Fibroblast of lung (primary cell): ENCODE results near the gene ENTR1. TPM values are rescaled to one million over a fixed set of nuclear protein-coding genes. Genes with fewer than 3 reads are reported as not detected.

Experiments
- DNase-seq, 2 donors: peaks; one replicate each; pipeline versions ENCODE4 v3.0.0 to v3.0.0-alpha.2; 2010; ENCODE audit warnings: low read depth in 2 of 2
- H2AFZ ChIP-seq: 2 replicates; pipeline ENCODE4 v1.5.1; 2012; ENCODE audit warnings: low read length, control low read depth, inconsistent platforms
- H3K27ac ChIP-seq: 2 replicates; pipeline ENCODE4 v1.5.1; 2011; ENCODE audit warnings: low read length, control low read depth; ENCODE audit not compliant: insufficient read depth
- H3K27me3 ChIP-seq: 2 replicates; pipeline ENCODE4 v1.5.1; 2011; ENCODE audit warnings: mild to moderate bottlenecking, low read length; ENCODE audit not compliant: control insufficient read depth, insufficient read depth
- H3K36me3 ChIP-seq: 2 replicates; pipeline ENCODE4 v1.5.1; 2011; ENCODE audit warnings: low read length; ENCODE audit not compliant: control insufficient read depth, insufficient read depth
- H3K4me1 ChIP-seq: 2 replicates; pipeline ENCODE4 v1.5.1; 2011; ENCODE audit warnings: low read length; ENCODE audit not compliant: control insufficient read depth, insufficient read depth; ENCODE audit errors: extremely low read depth
- H3K4me2 ChIP-seq: 2 replicates; pipeline ENCODE4 v1.5.1; 2011; ENCODE audit warnings: low read length, control low read depth; ENCODE audit not compliant: insufficient read depth; ENCODE audit errors: extremely low read depth
- H3K4me3 ChIP-seq, 4 experiments: fragments of 200-600 bp in 1 of 4; sonication (generic) in 1 of 4; replicated peaks in 1 of 4; 2 replicates each; pipeline ENCODE4 v1.5.1; 2011 to 2016; ENCODE audit warnings: low read length in 4 of 4, low read depth in 3 of 4, mild to moderate bottlenecking in 3 of 4, control low read depth in 2 of 4, inconsistent platforms in 1 of 4, mixed read lengths in 1 of 4; ENCODE audit not compliant: insufficient read depth in 1 of 4; ENCODE audit errors: control extremely low read depth in 1 of 4
- H3K79me2 ChIP-seq: 2 replicates; pipeline ENCODE4 v1.5.1; 2012; ENCODE audit warnings: mild to moderate bottlenecking, low read length, inconsistent platforms; ENCODE audit not compliant: control insufficient read depth, insufficient read depth
- H3K9ac ChIP-seq: 2 replicates; pipeline ENCODE4 v1.5.1; 2011; ENCODE audit warnings: mild to moderate bottlenecking, low read length, control low read depth; ENCODE audit not compliant: insufficient read depth
- H3K9me3 ChIP-seq: 2 replicates; pipeline ENCODE4 v1.5.1; 2012; ENCODE audit warnings: low read depth, low read length; ENCODE audit not compliant: control insufficient read depth, insufficient read depth
- H4K20me1 ChIP-seq: 2 replicates; pipeline ENCODE4 v1.5.1; 2011; ENCODE audit warnings: low read length; ENCODE audit not compliant: control insufficient read depth, insufficient read depth; ENCODE audit errors: extremely low read depth
- EZH2 ChIP-seq: IDR thresholded peaks from 2 replicates; pipeline ENCODE4 v1.5.1; 2012; ENCODE audit warnings: low read length, control low read depth, mild to moderate bottlenecking; ENCODE audit errors: missing control alignments
- polyA plus RNA-seq, 2 donors: library from polyadenylated mRNA; depleted of rRNA in 1 of 2; stranded (reverse) in 1 of 2; unstranded in 1 of 2; fragments of >200 nt; gene quantifications; 2 replicates each; pipeline ENCODE4 v1.2.1, GENCODE V29; 2011 to 2012; ENCODE audit warnings: missing spikeins in 1 of 2
- total RNA-seq: library from RNA; depleted of rRNA; stranded (reverse); fragments of >200 nt; gene quantifications from 2 replicates; pipeline ENCODE4 v1.2.1, GENCODE V29; 2014
- TF ChIP-seq, protein P1 (sequence below), 2 donors: IDR thresholded peaks in 1 of 2; conservative IDR thresholded peaks in 1 of 2; 1 replicate in 1 of 2; 2 replicates in 1 of 2; pipeline ENCODE4 v1.5.1; 2011 to 2012; ENCODE audit warnings: low read length in 2 of 2, control low read depth in 1 of 2, inconsistent platforms in 1 of 2, low read depth in 1 of 2, mild to moderate bottlenecking in 1 of 2

The ENTR1 gene
- total and polyA plus RNA-seq, 2 donors (not counting 1 experiment from before 2014, with no cell fraction given), result 24.5 to 31.9 TPM

DNA sequence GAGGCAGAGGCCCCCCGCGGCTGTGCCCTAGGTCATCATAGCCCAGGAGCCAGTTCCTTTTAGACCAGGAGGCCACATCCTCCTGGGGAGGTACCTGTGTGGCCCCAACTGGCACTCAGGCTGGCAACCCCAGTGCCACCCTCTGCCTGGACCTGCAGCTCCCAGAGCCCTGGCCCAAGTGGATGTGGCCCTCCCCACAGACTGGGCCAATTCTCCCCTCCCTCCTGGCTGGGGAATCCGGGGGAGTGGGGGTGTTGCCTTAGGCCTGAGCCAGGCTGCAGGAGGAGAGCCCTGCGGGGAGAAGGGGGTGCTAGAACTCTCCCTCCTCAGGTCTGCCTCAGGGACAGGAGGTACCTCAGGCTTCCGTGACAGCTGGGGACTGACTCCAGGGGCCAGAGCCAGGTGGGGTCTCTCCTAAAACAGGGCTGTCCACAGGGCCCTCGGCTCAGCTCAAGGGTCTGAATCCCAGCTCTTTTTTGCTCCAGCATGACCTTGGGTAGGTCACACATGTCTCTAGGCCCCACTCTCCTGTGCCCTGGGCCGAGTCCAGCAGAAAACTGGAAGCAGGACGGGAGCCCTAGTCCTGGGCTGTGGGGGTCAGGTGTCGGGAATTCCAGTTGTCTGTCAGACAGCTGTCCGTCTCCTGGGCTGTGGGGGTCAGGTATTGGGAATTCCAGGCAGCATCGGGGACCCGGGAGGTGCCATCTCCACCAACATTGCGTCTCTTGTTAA lies 56.5 kb downstream of the ENTR1 start:
- no peaks in the 10 kb centered on the region for H3K79me2 ChIP-seq
- H3K27me3 ChIP-seq, result no peaks in the 10 kb centered on the region
- no peak overlapping the region for H2AFZ ChIP-seq
- H4K20me1 ChIP-seq, result no peaks in the 10 kb centered on the region
- no peak for TF ChIP-seq EZH2
- TF ChIP-seq, protein P1, sequence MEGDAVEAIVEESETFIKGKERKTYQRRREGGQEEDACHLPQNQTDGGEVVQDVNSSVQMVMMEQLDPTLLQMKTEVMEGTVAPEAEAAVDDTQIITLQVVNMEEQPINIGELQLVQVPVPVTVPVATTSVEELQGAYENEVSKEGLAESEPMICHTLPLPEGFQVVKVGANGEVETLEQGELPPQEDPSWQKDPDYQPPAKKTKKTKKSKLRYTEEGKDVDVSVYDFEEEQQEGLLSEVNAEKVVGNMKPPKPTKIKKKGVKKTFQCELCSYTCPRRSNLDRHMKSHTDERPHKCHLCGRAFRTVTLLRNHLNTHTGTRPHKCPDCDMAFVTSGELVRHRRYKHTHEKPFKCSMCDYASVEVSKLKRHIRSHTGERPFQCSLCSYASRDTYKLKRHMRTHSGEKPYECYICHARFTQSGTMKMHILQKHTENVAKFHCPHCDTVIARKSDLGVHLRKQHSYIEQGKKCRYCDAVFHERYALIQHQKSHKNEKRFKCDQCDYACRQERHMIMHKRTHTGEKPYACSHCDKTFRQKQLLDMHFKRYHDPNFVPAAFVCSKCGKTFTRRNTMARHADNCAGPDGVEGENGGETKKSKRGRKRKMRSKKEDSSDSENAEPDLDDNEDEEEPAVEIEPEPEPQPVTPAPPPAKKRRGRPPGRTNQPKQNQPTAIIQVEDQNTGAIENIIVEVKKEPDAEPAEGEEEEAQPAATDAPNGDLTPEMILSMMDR (conservative IDR thresholded peaks at IDR 0.05 in 1 of 2, IDR thresholded peaks at IDR 0.05 in 1 of 2; ENCODE audit: low read depth in 1 of 2, low read length in 2 of 2), result no peak
- DNase-seq, result no peak
- no peak overlapping the region for H3K4me3 ChIP-seq
- no peak overlapping the region for H3K9ac ChIP-seq
- no peak overlapping the region for H3K4me2 ChIP-seq
- peaks cover 4% of the 10 kb centered on the region for H3K4me1 ChIP-seq
- H3K36me3 ChIP-seq, result peaks cover 38% of the 10 kb centered on the region
- H3K9me3 ChIP-seq, result no peaks in the 10 kb centered on the region
- H3K27ac ChIP-seq, result no peak overlapping the region

DNA sequence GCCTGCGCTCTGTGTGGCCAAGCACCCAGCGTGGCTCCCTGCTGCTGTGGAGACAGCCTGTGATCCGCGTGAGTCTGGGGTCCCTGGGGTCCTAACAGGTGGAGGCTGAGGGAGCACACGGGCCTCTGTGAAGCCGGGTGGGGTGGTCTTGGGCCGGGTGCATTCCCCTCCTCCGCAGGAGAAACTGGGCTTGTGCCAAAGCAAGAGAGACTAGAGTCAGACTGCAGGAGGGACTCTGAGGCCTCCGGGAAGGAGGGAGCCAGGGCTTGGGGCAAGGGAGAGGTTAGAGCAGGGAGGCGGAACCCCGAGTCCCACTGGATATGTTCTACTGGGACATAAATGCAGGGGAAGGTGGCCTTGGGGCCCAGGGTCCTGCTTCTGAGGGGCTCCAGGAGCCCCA lies 57.3 kb downstream of the ENTR1 start:
- no peak overlapping the region for H3K9ac ChIP-seq
- H4K20me1 ChIP-seq, result no peaks in the 10 kb centered on the region
- H3K27me3 ChIP-seq, result no peaks in the 10 kb centered on the region
- DNase-seq, result no peak
- no peak overlapping the region for H3K4me2 ChIP-seq
- H3K79me2 ChIP-seq, result no peaks in the 10 kb centered on the region
- no peak overlapping the region for H2AFZ ChIP-seq
- H3K4me3 ChIP-seq, result no peak overlapping the region
- no peaks in the 10 kb centered on the region for H3K9me3 ChIP-seq
- H3K27ac ChIP-seq, result no peak overlapping the region
- peaks cover 39% of the 10 kb centered on the region for H3K36me3 ChIP-seq
- no peak for TF ChIP-seq EZH2
- TF ChIP-seq, protein P1 (conservative IDR thresholded peaks at IDR 0.05 in 1 of 2, IDR thresholded peaks at IDR 0.05 in 1 of 2; ENCODE audit: low read depth in 1 of 2, low read length in 2 of 2), result no peak
- H3K4me1 ChIP-seq, result peaks cover 4% of the 10 kb centered on the region

DNA sequence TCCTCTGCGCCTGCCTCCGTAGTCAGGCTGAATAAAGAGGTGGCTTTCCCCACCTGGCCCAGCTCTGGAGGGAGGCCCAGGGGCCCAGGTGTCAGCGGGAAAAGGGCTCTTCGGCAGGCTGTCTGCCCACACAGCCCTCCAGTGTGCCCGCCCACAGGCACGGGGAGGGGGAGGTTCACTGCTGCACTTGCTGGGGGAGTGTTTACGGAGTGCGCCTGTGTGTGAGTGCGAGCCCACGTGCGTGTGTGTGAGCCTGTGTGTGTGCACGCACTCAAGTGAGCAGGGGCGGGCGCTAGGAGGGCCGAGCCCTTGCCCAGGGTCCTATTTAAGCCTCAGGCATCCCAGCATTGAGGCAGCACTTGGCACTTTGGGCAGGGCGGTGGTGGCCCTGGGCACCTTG lies 57.7 kb downstream of the ENTR1 start:
- H4K20me1 ChIP-seq, result no peaks in the 10 kb centered on the region
- no peaks in the 10 kb centered on the region for H3K9me3 ChIP-seq
- no peaks in the 10 kb centered on the region for H3K27me3 ChIP-seq
- H3K4me2 ChIP-seq, result no peak overlapping the region
- no peaks in the 10 kb centered on the region for H3K79me2 ChIP-seq
- TF ChIP-seq, protein P1 (conservative IDR thresholded peaks at IDR 0.05 in 1 of 2, IDR thresholded peaks at IDR 0.05 in 1 of 2; ENCODE audit: low read depth in 1 of 2, low read length in 2 of 2), result no peak
- TF ChIP-seq EZH2, result no peak
- no peak overlapping the region for H3K9ac ChIP-seq
- H3K36me3 ChIP-seq, result peaks cover 35% of the 10 kb centered on the region
- H3K27ac ChIP-seq, result no peak overlapping the region
- no peak overlapping the region for H2AFZ ChIP-seq
- peaks cover 4% of the 10 kb centered on the region for H3K4me1 ChIP-seq
- DNase-seq, result no peak
- no peak overlapping the region for H3K4me3 ChIP-seq

Other genes with a start within 250 kb of the ENTR1 start
- gene LHX3, start 205.5 kb downstream of the ENTR1 start, total RNA-seq, result not detected in 2 replicates
- gene LHX3, start 205.5 kb downstream of the ENTR1 start, polyA plus RNA-seq, result not detected in 2 replicates
- 7.2 and 7.8 TPM in 2 replicates for gene QSOX2, start 164.8 kb downstream of the ENTR1 start, total RNA-seq
- gene QSOX2, start 164.8 kb downstream of the ENTR1 start, polyA plus RNA-seq, result 13.2 and 14.7 TPM in 2 replicates
- not detected in 2 replicates for gene CCDC187, start 106.5 kb downstream of the ENTR1 start, total RNA-seq
- gene CCDC187, start 106.5 kb downstream of the ENTR1 start, polyA plus RNA-seq, result under 0.01 TPM in 1 of 2 replicates, not detected in the other
- gene GPSM1, start 83.1 kb downstream of the ENTR1 start, total RNA-seq, result 54.2 and 60.3 TPM in 2 replicates
- gene GPSM1, start 83.1 kb downstream of the ENTR1 start, polyA plus RNA-seq, result 15.8 and 17.2 TPM in 2 replicates
- gene DNLZ, start 46.9 kb downstream of the ENTR1 start, total RNA-seq, result 14.2 and 14.6 TPM in 2 replicates
- gene DNLZ, start 46.9 kb downstream of the ENTR1 start, polyA plus RNA-seq, result 5.8 and 7.4 TPM in 2 replicates
- 1.0 and 3.3 TPM in 2 replicates for gene CARD9, start 36.9 kb downstream of the ENTR1 start, total RNA-seq
- 0.16 and 0.69 TPM in 2 replicates for gene CARD9, start 36.9 kb downstream of the ENTR1 start, polyA plus RNA-seq
- 3.8 and 4.9 TPM in 2 replicates for gene SNAPC4, start 10.4 kb downstream of the ENTR1 start, total RNA-seq
- 1.8 and 2.4 TPM in 2 replicates for gene SNAPC4, start 10.4 kb downstream of the ENTR1 start, polyA plus RNA-seq
- gene PMPCA, start within 50 bp of the ENTR1 start, total RNA-seq, result 26.4 and 31.3 TPM in 2 replicates
- 70.2 and 90.2 TPM in 2 replicates for gene PMPCA, start within 50 bp of the ENTR1 start, polyA plus RNA-seq
- gene INPP5E, start 29.2 kb upstream of the ENTR1 start, total RNA-seq, result 5.6 and 7.8 TPM in 2 replicates
- gene INPP5E, start 29.2 kb upstream of the ENTR1 start, polyA plus RNA-seq, result 3.9 and 5.1 TPM in 2 replicates
- gene SEC16A, start 72.4 kb upstream of the ENTR1 start, total RNA-seq, result 15.7 and 23.9 TPM in 2 replicates
- gene SEC16A, start 72.4 kb upstream of the ENTR1 start, polyA plus RNA-seq, result 17.8 and 25.9 TPM in 2 replicates
- 10.9 and 12.1 TPM in 2 replicates for gene NOTCH1, start 135.4 kb upstream of the ENTR1 start, total RNA-seq
- 0.98 and 3.3 TPM in 2 replicates for gene NOTCH1, start 135.4 kb upstream of the ENTR1 start, polyA plus RNA-seq